Activated CD8-positive, alpha-beta T cell treated with anti-CD3 and anti-CD28 coated beads for 36 hours (primary cell): ENCODE measurements around the gene PCDH12. TPM values are rescaled to one million over a fixed set of nuclear protein-coding genes. Genes with fewer than 3 reads are reported as not detected.

ENCODE experiments used
- ATAC-seq: fragments of 200-7000 bp; cut with Tn5 transposase; one replicate; pipeline ENCODE4 v1.10.0; 2021; ENCODE audit warnings: mild to moderate bottlenecking, moderate library complexity
- CTCF ChIA-PET: fragments of 350-600 bp; sonication (Branson Sonifier 250); formaldehyde crosslinking; loops from one replicate; lab custom pipeline; 2021; ENCODE audit warnings: antibody characterized with exemption; lab: Charles Lee
- POLR2A ChIA-PET: fragments of 350-600 bp; sonication (Branson Sonifier 250); formaldehyde crosslinking; loops from one replicate; lab custom pipeline; 2021; ENCODE audit warnings: antibody characterized with exemption; lab: Charles Lee
- DNase-seq: peaks from one replicate; pipeline ENCODE4 v3.0.0-alpha.2; 2020
- H3K27ac Mint-ChIP-seq: one replicate; pipeline ENCODE4 v1.8.0; 2021; ENCODE audit warnings: mild to moderate bottlenecking, mixed read lengths
- H3K27me3 Mint-ChIP-seq: one replicate; pipeline ENCODE4 v1.8.0; 2021; ENCODE audit warnings: mixed read lengths
- H3K36me3 Mint-ChIP-seq: one replicate; pipeline ENCODE4 v1.8.0; 2021; ENCODE audit warnings: low read depth, mixed read lengths
- H3K4me1 Mint-ChIP-seq: one replicate; pipeline ENCODE4 v1.8.0; 2021; ENCODE audit warnings: low read depth, mixed read lengths
- H3K4me3 Mint-ChIP-seq: one replicate; pipeline ENCODE4 v1.8.0; 2021; ENCODE audit warnings: mild to moderate bottlenecking, moderate library complexity, mixed read lengths
- H3K9me3 Mint-ChIP-seq: one replicate; pipeline ENCODE4 v1.8.0; 2021; ENCODE audit warnings: mixed read lengths
- intact Hi-C: fragments of 100-400 bp; cut with micrococcal nuclease; formaldehyde crosslinking; loops from one replicate; pipeline ENCODE4 v1.10.0; 2022
- total RNA-seq, 2 experiments: library from RNA; stranded (reverse); gene quantifications; one replicate each; pipeline ENCODE4 v1.2.3, GENCODE V29; 2021
- TF ChIP-seq, protein P1 (sequence below): fragments of 200-600 bp; IDR thresholded peaks from one replicate; pipeline ENCODE4 v1.8.0; 2022; ENCODE audit warnings: antibody characterized with exemption, mild to moderate bottlenecking

The PCDH12 gene
- total RNA-seq, 2 experiments from 2014 or later = 0.31 to 0.61 TPM

DNA sequence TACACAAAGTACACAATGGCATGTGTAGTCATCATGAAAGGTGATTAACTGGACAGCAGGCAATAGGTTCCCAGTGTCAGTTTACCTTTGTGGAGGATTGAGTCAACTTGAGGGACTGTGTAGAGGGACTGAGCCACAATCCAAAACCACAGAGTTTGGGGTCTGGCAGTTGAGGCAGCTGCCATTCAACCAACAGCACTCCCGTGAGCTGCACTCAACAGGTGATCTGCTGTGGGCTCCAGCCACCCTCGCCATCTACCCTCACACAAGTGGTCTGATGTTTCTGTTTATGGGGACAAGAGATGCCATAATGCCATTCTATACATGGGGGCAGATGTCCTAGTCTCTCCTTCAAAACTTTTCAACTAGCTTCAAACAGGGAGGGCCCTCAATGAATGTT, 37.2 kb downstream of the PCDH12 start:
- CTCF ChIA-PET = interaction anchor here (0.7 to 4.6 kb wide), 3 partner anchors 40 to 229 kb away, joined by 3 to 33 read pairs (median 3); no protein-coding TSS in a partner anchor

DNA sequence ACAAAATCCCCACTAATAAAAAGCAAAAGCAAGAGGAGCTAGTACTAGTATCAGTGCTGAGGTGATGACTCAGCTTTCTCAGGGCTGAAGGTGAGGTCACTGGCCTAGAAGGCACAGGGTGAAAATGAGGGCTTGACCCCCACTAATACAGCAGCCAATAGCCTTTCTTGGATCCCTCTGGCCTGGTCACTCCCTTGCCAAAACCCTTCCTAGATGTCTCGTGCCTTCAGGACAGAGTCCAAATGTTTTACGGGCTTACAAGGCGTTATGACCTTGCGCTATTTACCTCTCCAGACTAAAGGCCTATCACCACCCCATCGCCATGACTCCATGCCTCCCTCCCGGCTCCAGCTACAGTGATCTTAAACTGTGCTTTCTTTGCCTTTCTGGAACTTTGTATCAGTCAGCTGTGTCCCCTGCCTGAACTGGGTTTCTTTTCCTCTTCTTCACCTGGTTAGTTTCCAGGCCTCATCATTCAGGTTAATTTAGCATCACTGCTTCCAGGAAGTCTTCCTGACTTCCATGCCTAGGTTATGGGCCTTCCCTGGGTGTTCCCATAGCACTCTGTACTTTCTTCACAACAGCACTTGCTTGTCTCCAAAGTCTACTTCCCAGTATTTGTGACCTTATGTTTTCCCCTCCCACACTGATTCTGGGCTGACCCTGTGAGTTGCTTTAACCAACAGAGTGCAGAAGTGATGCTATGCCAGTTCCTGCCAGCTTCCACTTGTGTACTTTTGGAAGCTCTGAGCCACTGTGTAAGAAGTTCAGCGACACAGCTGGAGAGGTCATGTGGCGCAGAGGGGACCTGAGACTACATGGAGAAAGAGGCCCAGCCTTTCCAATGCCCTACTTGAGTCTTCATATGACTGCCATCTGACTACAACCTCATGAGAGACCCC, 38.5 kb downstream of the PCDH12 start:
- intact Hi-C loops = loop anchor here (5.0 kb wide), 1 partner anchor 33 kb away; no protein-coding TSS in a partner anchor
- Mint-ChIP-seq H3K27ac (no peak overlapping the region), H3K9me3 (no peaks in the 10 kb centered on the region), H3K36me3 (peaks cover 3% of the 10 kb centered on the region), H3K27me3 (peaks cover 6% of the 10 kb centered on the region), H3K4me3 (no peak overlapping the region), H3K4me1 (peaks cover 14% of the 10 kb centered on the region)
- DNase-seq (no peak), ATAC-seq (no peak)
- POLR2A ChIA-PET = interaction anchor here (1.0 kb wide), 1 partner anchor 41 kb away, joined by 3 read pairs; no protein-coding TSS in a partner anchor
- TF ChIP-seq, protein P1, sequence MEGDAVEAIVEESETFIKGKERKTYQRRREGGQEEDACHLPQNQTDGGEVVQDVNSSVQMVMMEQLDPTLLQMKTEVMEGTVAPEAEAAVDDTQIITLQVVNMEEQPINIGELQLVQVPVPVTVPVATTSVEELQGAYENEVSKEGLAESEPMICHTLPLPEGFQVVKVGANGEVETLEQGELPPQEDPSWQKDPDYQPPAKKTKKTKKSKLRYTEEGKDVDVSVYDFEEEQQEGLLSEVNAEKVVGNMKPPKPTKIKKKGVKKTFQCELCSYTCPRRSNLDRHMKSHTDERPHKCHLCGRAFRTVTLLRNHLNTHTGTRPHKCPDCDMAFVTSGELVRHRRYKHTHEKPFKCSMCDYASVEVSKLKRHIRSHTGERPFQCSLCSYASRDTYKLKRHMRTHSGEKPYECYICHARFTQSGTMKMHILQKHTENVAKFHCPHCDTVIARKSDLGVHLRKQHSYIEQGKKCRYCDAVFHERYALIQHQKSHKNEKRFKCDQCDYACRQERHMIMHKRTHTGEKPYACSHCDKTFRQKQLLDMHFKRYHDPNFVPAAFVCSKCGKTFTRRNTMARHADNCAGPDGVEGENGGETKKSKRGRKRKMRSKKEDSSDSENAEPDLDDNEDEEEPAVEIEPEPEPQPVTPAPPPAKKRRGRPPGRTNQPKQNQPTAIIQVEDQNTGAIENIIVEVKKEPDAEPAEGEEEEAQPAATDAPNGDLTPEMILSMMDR = no peak
- CTCF ChIA-PET = interaction anchor here (1.0 to 5.1 kb wide), 2 partner anchors 23 to 41 kb away, joined by 4 to 25 read pairs; no protein-coding TSS in a partner anchor

More for the DNA sequence above, 37.2 kb downstream of the PCDH12 start:
- TF ChIP-seq, protein P1 = no peak
- Mint-ChIP-seq H3K27ac (no peak overlapping the region), H3K4me1 (peaks cover 16% of the 10 kb centered on the region), H3K36me3 (peaks cover 9% of the 10 kb centered on the region), H3K27me3 (peaks cover 2% of the 10 kb centered on the region), H3K9me3 (no peaks in the 10 kb centered on the region), H3K4me3 (no peak overlapping the region)
- POLR2A ChIA-PET = interaction anchor here (1.0 kb wide), 1 partner anchor 40 kb away, joined by 3 read pairs; no protein-coding TSS in a partner anchor
- DNase-seq = no peak
- intact Hi-C loops = no loop called here
- no peak for ATAC-seq

DNA sequence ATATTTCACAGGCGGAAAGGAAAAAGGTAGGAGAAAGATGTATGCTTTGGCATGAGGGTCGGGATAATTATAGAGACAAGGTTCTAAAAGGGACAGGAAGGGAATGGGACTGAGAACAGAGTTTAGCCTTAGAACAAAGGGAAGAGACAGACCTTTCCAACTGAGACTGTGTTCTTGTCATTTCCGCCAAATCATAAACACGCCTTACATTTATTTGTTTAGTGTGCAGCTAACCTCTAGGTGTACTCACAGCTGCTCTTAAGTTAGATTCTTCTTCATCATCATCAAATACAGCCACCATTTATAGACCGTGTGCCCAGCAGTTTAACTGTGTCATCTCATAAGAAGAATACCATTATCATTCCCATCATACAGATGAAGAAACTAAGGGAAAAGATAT, 40.2 kb downstream of the PCDH12 start:
- H3K4me1 Mint-ChIP-seq = peaks cover 13% of the 10 kb centered on the region
- ATAC-seq (no peak), DNase-seq (no peak)
- ChIA-PET POLR2A (no interaction called here), CTCF (interaction anchor here (1.2 to 5.2 kb wide), 4 partner anchors 37 to 226 kb away, joined by 5 to 44 read pairs (median 15); partner anchors contain the start of gene PCDH1)
- H3K27me3 Mint-ChIP-seq = peaks cover 17% of the 10 kb centered on the region
- H3K36me3 Mint-ChIP-seq = no peaks in the 10 kb centered on the region
- intact Hi-C loops = loop anchor here (5.0 kb wide), 1 partner anchor 35 kb away; no protein-coding TSS in a partner anchor
- H3K4me3 Mint-ChIP-seq = no peak overlapping the region
- TF ChIP-seq, protein P1 = no peak
- H3K27ac Mint-ChIP-seq = no peak overlapping the region
- no peaks in the 10 kb centered on the region for H3K9me3 Mint-ChIP-seq

DNA sequence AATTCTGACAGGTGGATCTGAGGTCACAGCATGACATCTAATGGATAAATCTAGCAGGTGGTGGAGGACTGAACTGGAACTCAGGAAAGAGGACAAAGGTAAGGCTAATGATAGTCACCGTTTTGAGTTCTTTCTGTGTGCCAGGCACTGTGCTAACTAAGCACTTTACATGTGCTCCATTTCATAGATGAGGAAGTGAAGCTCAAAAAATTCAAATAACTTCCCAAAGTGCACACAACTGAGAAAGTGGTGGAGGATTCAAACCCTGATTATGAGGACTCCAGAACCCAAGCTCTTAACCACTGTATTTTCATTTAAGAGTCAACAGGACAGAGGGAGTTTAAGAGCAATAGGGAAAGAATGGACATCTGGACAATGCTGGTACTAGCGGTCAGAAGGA, 41.5 kb downstream of the PCDH12 start:
- ATAC-seq (no peak), DNase-seq (no peak)
- no peaks in the 10 kb centered on the region for H3K36me3 Mint-ChIP-seq
- TF ChIP-seq, protein P1 = no peak
- H3K4me3 Mint-ChIP-seq = no peak overlapping the region
- intact Hi-C loops = loop anchor here (5.0 kb wide), 1 partner anchor 36 kb away; no protein-coding TSS in a partner anchor
- no peak overlapping the region for H3K27ac Mint-ChIP-seq
- H3K4me1 Mint-ChIP-seq = peaks cover 11% of the 10 kb centered on the region
- CTCF ChIA-PET = interaction anchor here (0.8 to 5.2 kb wide), 9 partner anchors 17 to 224 kb away, joined by 3 to 44 read pairs (median 5); partner anchors contain the start of gene PCDH1
- POLR2A ChIA-PET = interaction anchor here (1.0 kb wide), 1 partner anchor 129 kb away, joined by 3 read pairs; no protein-coding TSS in a partner anchor
- no peaks in the 10 kb centered on the region for H3K9me3 Mint-ChIP-seq
- H3K27me3 Mint-ChIP-seq = peaks cover 21% of the 10 kb centered on the region
